ENCODE measurements around the gene EHBP1. TPM values are rescaled to one million over a fixed set of nuclear protein-coding genes. Genes with fewer than 3 reads are reported as not detected.
A peak's percentile ranks its signal among the peaks of the same experiment; 100 is the strongest.

The EHBP1 gene
- total RNA-seq, 3 donors from 2014 or later (not counting 1 experiment from before 2014, with no cell fraction given): 22.4 to 33.4 (median 28.3) TPM

DNA sequence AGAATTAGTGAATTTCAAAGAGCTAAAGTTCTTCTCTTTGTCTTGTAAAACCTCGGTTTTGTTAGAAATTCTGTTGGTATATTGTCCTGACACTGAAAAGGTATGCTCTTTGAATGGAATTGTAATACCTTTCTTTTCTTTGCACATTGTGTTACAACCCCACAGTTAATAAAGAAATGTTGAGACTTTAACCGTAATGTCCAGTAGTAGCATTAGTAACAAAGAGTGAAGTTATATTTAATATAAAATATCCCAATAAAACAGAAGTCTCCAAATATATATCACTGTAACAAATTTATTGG lies 69.8 kb downstream of the EHBP1 start:
- WGBS (ENCODE audit: insufficient coverage): 0% methylated on average over 1 of the region's 2 CpGs
- H3K27ac Mint-ChIP-seq: no peak overlapping the region
- TF ChIP-seq, protein P1, sequence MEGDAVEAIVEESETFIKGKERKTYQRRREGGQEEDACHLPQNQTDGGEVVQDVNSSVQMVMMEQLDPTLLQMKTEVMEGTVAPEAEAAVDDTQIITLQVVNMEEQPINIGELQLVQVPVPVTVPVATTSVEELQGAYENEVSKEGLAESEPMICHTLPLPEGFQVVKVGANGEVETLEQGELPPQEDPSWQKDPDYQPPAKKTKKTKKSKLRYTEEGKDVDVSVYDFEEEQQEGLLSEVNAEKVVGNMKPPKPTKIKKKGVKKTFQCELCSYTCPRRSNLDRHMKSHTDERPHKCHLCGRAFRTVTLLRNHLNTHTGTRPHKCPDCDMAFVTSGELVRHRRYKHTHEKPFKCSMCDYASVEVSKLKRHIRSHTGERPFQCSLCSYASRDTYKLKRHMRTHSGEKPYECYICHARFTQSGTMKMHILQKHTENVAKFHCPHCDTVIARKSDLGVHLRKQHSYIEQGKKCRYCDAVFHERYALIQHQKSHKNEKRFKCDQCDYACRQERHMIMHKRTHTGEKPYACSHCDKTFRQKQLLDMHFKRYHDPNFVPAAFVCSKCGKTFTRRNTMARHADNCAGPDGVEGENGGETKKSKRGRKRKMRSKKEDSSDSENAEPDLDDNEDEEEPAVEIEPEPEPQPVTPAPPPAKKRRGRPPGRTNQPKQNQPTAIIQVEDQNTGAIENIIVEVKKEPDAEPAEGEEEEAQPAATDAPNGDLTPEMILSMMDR (IDR thresholded peaks at IDR 0.05): peak; percentile 43
- no peak overlapping the region for H3K27ac ChIP-seq (ENCODE audit: low read length)
- H3K9me3 ChIP-seq (ENCODE audit: control insufficient read depth, insufficient read depth, low read length): no peaks in the 10 kb centered on the region
- no peaks in the 10 kb centered on the region for H3K36me3 Mint-ChIP-seq
- ATAC-seq (no peak), DNase-seq (no peak)
- H3K27me3 Mint-ChIP-seq (ENCODE audit: low read depth in 2 of 2): no peaks in the 10 kb centered on the region
- H3K9me3 Mint-ChIP-seq: no peaks in the 10 kb centered on the region
- intact Hi-C loops (cut with micrococcal nuclease): loop anchor here (1.0 to 5.0 kb wide), 3 partner anchors 318 to 858 kb away; no protein-coding TSS in a partner anchor
- no peaks in the 10 kb centered on the region for H3K27me3 ChIP-seq (ENCODE audit: control insufficient read depth, insufficient read depth, low read length)
- peaks cover 0 to 5% of the 10 kb centered on the region in 2 donors for H3K4me1 Mint-ChIP-seq
- no peaks in the 10 kb centered on the region for H3K4me1 ChIP-seq (ENCODE audit: control insufficient read depth, insufficient read depth, low read length)
- H3K4me3 ChIP-seq (ENCODE audit: low read length): no peak overlapping the region
- H3K36me3 ChIP-seq (ENCODE audit: control insufficient read depth, insufficient read depth, low read length): no peaks in the 10 kb centered on the region
- no peak overlapping the region for H3K4me3 Mint-ChIP-seq

DNA sequence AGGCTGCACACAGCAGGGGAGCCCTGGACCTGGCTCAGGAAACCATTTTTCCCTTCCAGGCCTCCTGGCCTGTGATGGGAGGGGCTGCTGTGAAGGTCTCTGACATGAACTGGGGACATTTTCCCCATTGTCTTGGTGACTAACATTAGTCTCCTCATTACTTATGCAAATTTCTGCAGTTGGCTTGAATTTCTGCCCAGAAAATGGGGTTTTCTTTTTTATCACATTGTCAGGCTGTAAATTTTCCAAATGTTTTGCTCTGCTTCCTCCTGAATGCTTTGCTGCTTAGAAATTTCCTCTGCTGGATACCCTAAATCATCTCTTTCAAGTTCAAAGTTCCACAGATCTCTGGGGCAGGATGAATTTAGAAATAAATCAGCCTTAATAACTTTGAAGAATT lies 78.2 kb downstream of the EHBP1 start:
- no peak for ATAC-seq
- intact Hi-C loops (cut with micrococcal nuclease): no loop called here
- peaks cover 0 to 4% of the 10 kb centered on the region in 2 donors for H3K9me3 Mint-ChIP-seq
- Histone ChIP-seq H3K27ac (ENCODE audit: low read length) (no peak overlapping the region), H3K27me3 (ENCODE audit: control insufficient read depth, insufficient read depth, low read length) (no peaks in the 10 kb centered on the region), H3K36me3 (ENCODE audit: control insufficient read depth, insufficient read depth, low read length) (no peaks in the 10 kb centered on the region), H3K4me3 (ENCODE audit: low read length) (no peak overlapping the region), H3K4me1 (ENCODE audit: control insufficient read depth, insufficient read depth, low read length) (no peaks in the 10 kb centered on the region), H3K9me3 (ENCODE audit: control insufficient read depth, insufficient read depth, low read length) (peaks cover 4% of the 10 kb centered on the region)
- TF ChIP-seq, protein P1 (IDR thresholded peaks at IDR 0.05): no peak
- no peaks in the 10 kb centered on the region for H3K27me3 Mint-ChIP-seq (ENCODE audit: low read depth in 2 of 2)
- no peak overlapping the region for H3K4me3 Mint-ChIP-seq
- no peak for DNase-seq
- H3K4me1 Mint-ChIP-seq: peaks cover 0 to 16% of the 10 kb centered on the region in 2 donors
- no peaks in the 10 kb centered on the region for H3K36me3 Mint-ChIP-seq
- no peak overlapping the region for H3K27ac Mint-ChIP-seq

DNA sequence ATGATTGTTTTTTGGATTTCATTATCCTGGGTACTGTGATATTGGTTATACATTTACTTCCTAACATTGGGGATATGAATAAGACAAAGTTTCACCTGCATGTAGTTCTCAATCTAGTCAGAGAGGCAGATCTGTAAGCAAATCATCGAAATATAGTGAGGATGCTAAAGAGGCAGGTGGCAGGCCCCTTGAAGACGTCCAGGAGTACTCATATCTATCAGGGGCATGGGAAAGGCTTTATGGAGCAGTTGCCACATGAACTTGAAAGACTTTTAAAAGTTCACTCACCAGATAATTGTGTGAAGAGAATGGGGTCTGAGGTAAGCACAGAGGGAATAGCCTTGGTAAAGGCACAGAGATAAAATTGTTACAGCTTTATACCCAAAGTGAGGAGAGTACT lies 78.8 kb downstream of the EHBP1 start:
- H3K36me3 ChIP-seq (ENCODE audit: control insufficient read depth, insufficient read depth, low read length): no peaks in the 10 kb centered on the region
- H3K4me3 ChIP-seq (ENCODE audit: low read length): no peak overlapping the region
- H3K27me3 ChIP-seq (ENCODE audit: control insufficient read depth, insufficient read depth, low read length): no peaks in the 10 kb centered on the region
- Mint-ChIP-seq H3K27me3 (ENCODE audit: low read depth in 2 of 2) (no peaks in the 10 kb centered on the region), H3K27ac (no peak overlapping the region), H3K36me3 (no peaks in the 10 kb centered on the region), H3K4me1 (peaks cover 0 to 21% of the 10 kb centered on the region in 2 donors), H3K4me3 (no peak overlapping the region), H3K9me3 (peaks cover 0 to 4% of the 10 kb centered on the region in 2 donors)
- no peaks in the 10 kb centered on the region for H3K4me1 ChIP-seq (ENCODE audit: control insufficient read depth, insufficient read depth, low read length)
- TF ChIP-seq, protein P1 (IDR thresholded peaks at IDR 0.05): no peak
- H3K9me3 ChIP-seq (ENCODE audit: control insufficient read depth, insufficient read depth, low read length): peaks cover 4% of the 10 kb centered on the region
- H3K27ac ChIP-seq (ENCODE audit: low read length): no peak overlapping the region
- intact Hi-C loops (cut with micrococcal nuclease): no loop called here
- WGBS (ENCODE audit: insufficient coverage): 97% methylated on average over 2 of the region's 2 CpGs
- DNase-seq: no peak
- ATAC-seq: no peak

DNA sequence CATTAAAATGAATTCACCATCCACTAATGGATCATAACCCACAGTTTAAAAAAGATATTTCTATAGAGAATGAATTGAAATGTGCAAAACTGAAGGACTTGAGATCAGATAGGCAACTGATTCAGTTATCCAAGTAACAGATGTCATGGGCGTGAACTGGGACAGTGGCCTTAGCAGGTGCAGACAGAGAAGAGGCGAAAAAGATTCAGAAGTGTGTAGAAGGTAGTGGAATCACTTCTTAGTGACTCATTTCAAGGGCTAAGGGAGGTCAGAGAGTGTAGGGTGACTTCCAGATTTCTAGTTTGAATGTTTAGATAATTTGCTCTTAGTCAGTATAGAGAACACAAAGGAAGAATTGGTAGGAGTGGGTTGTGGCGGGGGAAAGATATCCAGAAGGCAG lies 79.7 kb downstream of the EHBP1 start:
- Mint-ChIP-seq H3K9me3 (peaks cover 0 to 4% of the 10 kb centered on the region in 2 donors), H3K36me3 (no peaks in the 10 kb centered on the region), H3K27ac (no peak overlapping the region), H3K4me1 (peaks cover 0 to 26% of the 10 kb centered on the region in 2 donors), H3K4me3 (no peak overlapping the region), H3K27me3 (ENCODE audit: low read depth in 2 of 2) (no peaks in the 10 kb centered on the region)
- Histone ChIP-seq H3K36me3 (ENCODE audit: control insufficient read depth, insufficient read depth, low read length) (no peaks in the 10 kb centered on the region), H3K27ac (ENCODE audit: low read length) (no peak overlapping the region), H3K27me3 (ENCODE audit: control insufficient read depth, insufficient read depth, low read length) (no peaks in the 10 kb centered on the region), H3K4me1 (ENCODE audit: control insufficient read depth, insufficient read depth, low read length) (no peaks in the 10 kb centered on the region), H3K9me3 (ENCODE audit: control insufficient read depth, insufficient read depth, low read length) (peaks cover 4% of the 10 kb centered on the region), H3K4me3 (ENCODE audit: low read length) (no peak overlapping the region)
- 90% methylated on average over 2 of the region's 3 CpGs for WGBS (ENCODE audit: insufficient coverage)
- DNase-seq: no peak
- TF ChIP-seq, protein P1 (IDR thresholded peaks at IDR 0.05): no peak
- intact Hi-C loops (cut with micrococcal nuclease): no loop called here
- ATAC-seq: no peak
